Ovary (tissue), 9 donors: ENCODE measurements around the gene RMDN3. TPM values are rescaled to one million over a fixed set of nuclear protein-coding genes. Genes with fewer than 3 reads are reported as not detected.

Experiments used
- DNase-seq, 5 donors: peaks; one replicate each; pipeline ENCODE4 v3.0.0-alpha.2; 2019 to 2020
- H3K27ac ChIP-seq, 2 donors: fragments of 200-600 bp; one replicate each; pipeline versions ENCODE4 v1.5.1 to v1.8.0; 2019 to 2022
- H3K27me3 ChIP-seq: fragments of 200-600 bp; one replicate; pipeline ENCODE4 v1.8.0; 2022
- H3K36me3 ChIP-seq: fragments of 200-600 bp; sonication (generic); one replicate; pipeline ENCODE4 v1.5.1; 2019
- H3K4me1 ChIP-seq: one replicate; pipeline ENCODE4 v1.8.1; 2013; ENCODE audit warnings: mild to moderate bottlenecking, moderate library complexity; ENCODE audit not compliant: insufficient read depth
- H3K4me3 ChIP-seq: fragments of 200-600 bp; sonication (generic); one replicate; pipeline ENCODE4 v1.5.1; 2017
- H3K9me3 ChIP-seq, 2 donors: fragments of 200-600 bp in 1 of 2; sonication (generic) in 1 of 2; one replicate each; pipeline versions ENCODE4 v1.5.1 to v1.8.1; 2013 to 2019; ENCODE audit warnings: mild to moderate bottlenecking in 1 of 2, moderate library complexity in 1 of 2
- CTCF ChIP-seq, 3 donors: fragments of 450-650 bp in 2 of 3; fragments of 200-600 bp in 1 of 3; IDR thresholded peaks; one replicate each; pipeline versions ENCODE4 v1.5.1 to v1.8.0; 2016 to 2022; ENCODE audit warnings: antibody characterized with exemption in 3 of 3, mild to moderate bottlenecking in 1 of 3
- EP300 ChIP-seq: sonication (generic); formaldehyde crosslinking; IDR thresholded peaks from one replicate; pipeline ENCODE4 v1.6.1; 2017; ENCODE audit warnings: antibody characterized with exemption
- POLR2A ChIP-seq: fragments of 450-650 bp; IDR thresholded peaks from one replicate; pipeline ENCODE4 v1.6.1; 2017; ENCODE audit warnings: antibody characterized with exemption, mild to moderate bottlenecking, moderate library complexity
- WGBS, 3 donors: extraction: QIAGEN DNeasy Blood & Tissue Kit in 1 of 3; methylation state at CpG; one replicate each; pipeline versions ENCODE4 v1.1.5 to v1.1.7; 2013 to 2017; 5-methylcytosine and 5-hydroxymethylcytosine counted together
- intact Hi-C, 4 donors: fragments of 100-400 bp; cut with DNase I; formaldehyde crosslinking; loops; one replicate each; pipeline versions ENCODE4 v1.11.0 to v1.15.1; 2022 to 2023
- polyA plus RNA-seq, 2 donors: library from polyadenylated mRNA; stranded (reverse); fragments of 200-250 nt in 1 of 2; fragments of 350-450 nt in 1 of 2; fragmentation: Illumina TruSeq in 1 of 2; extraction: RNeasy Lipid Tissue Mini Kit (QIAGEN cat#74804) in 1 of 2; gene quantifications; one replicate each; pipeline ENCODE4 v1.2.3, GENCODE V29; 2013 to 2014
- total RNA-seq, 7 donors: library from RNA; depleted of rRNA in 2 of 7; stranded (reverse); fragments of >200 nt in 2 of 7; fragmentation: NEBNext Ultra II Directional in 3 of 7; extraction: Animal tissue kit (Norgen Biotek cat#: 25700) in 3 of 7; gene quantifications; one replicate each; pipeline versions ENCODE4 v1.1.0 to v1.2.4, GENCODE V29; 2016 to 2023
- donor health status: DM: no; HTN: no; CAD: no; lungs with moderate emphysema.
- donor health status: DM: no; HTN: no; CAD: no.
- donor health status: Bipolar disorder and iron deficiency.
- donor health status: DM: yes; HTN: yes; CAD: no.
- donor health status: DM: no; HTN: no; CAD: no.
- donor health status: DM: yes; HTN: yes; CAD: no.

The RMDN3 gene
- total and polyA plus RNA-seq, 9 donors: 19.2 to 35.6 (median 23.5) TPM

- intact Hi-C loops: no loop called here
- Histone ChIP-seq H3K4me3 (no peak overlapping the region), H3K27ac (no peak overlapping the region), H3K9me3 (no peaks in the 10 kb centered on the region), H3K27me3 (no peaks in the 10 kb centered on the region), H3K4me1 (no peaks in the 10 kb centered on the region), H3K36me3 (no peaks in the 10 kb centered on the region)
- no peak for DNase-seq
- no peak for TF ChIP-seq EP300
- no peak for TF ChIP-seq CTCF (IDR thresholded peaks at IDR 0.05)
- TF ChIP-seq POLR2A: no peak
- 95 to 100% (median 96%) methylated on average over 2 of the region's 2 CpGs for WGBS, 3 donors
Measured at GRCh38 chr15:40706121-40706520, 48.9 kb downstream of the RMDN3 start.

- TF ChIP-seq POLR2A: no peak
- TF ChIP-seq CTCF (IDR thresholded peaks at IDR 0.05): no peak
- TF ChIP-seq EP300: no peak
- no peaks in the 10 kb centered on the region for H3K27me3 ChIP-seq
- H3K4me1 ChIP-seq: no peaks in the 10 kb centered on the region
- H3K27ac ChIP-seq: no peak overlapping the region
- H3K36me3 ChIP-seq: no peaks in the 10 kb centered on the region
- no peaks in the 10 kb centered on the region for H3K9me3 ChIP-seq
- no peak overlapping the region for H3K4me3 ChIP-seq
- no peak for DNase-seq
- WGBS, 3 donors: 90 to 93% (median 92%) methylated on average over 7 of the region's 7 CpGs
- intact Hi-C loops: no loop called here
Measured at GRCh38 chr15:40702077-40702476, 53.0 kb downstream of the RMDN3 start.

- no peak for DNase-seq
- H3K4me3 ChIP-seq: no peak overlapping the region
- H3K27me3 ChIP-seq: no peaks in the 10 kb centered on the region
- no peaks in the 10 kb centered on the region for H3K36me3 ChIP-seq
- TF ChIP-seq EP300 (no peak), CTCF (IDR thresholded peaks at IDR 0.05) (no peak), POLR2A (no peak)
- WGBS, 3 donors: 95 to 98% (median 95%) methylated on average over 7 of the region's 7 CpGs
- intact Hi-C loops: loop anchor here in 1 of 4 donors (10.0 kb wide), 1 partner anchor 197 kb away; the partner anchor contains the start of gene VPS18
- H3K4me1 ChIP-seq: peaks cover 8% of the 10 kb centered on the region
- H3K27ac ChIP-seq: no peak overlapping the region
- H3K9me3 ChIP-seq: no peaks in the 10 kb centered on the region
Measured at GRCh38 chr15:40697916-40698315, 57.1 kb downstream of the RMDN3 start.

- Histone ChIP-seq H3K27me3 (no peaks in the 10 kb centered on the region), H3K36me3 (no peaks in the 10 kb centered on the region), H3K27ac (no peak overlapping the region), H3K4me3 (no peak overlapping the region), H3K9me3 (no peaks in the 10 kb centered on the region), H3K4me1 (peaks cover 8% of the 10 kb centered on the region)
- intact Hi-C loops: loop anchor here in 1 of 4 donors (10.0 kb wide), 1 partner anchor 199 kb away; the partner anchor contains the start of gene VPS18
- 71 to 80% (median 76%) methylated on average over 11 of the region's 11 CpGs for WGBS, 3 donors
- TF ChIP-seq EP300: no peak
- TF ChIP-seq CTCF (IDR thresholded peaks at IDR 0.05): no peak
- TF ChIP-seq POLR2A: no peak
- DNase-seq: no peak
Measured at GRCh38 chr15:40696228-40696627, 58.8 kb downstream of the RMDN3 start.
